Large intestine (tissue), 3 donors: ENCODE measurements around the gene FAM13A. TPM values are rescaled to one million over a fixed set of nuclear protein-coding genes. Genes with fewer than 3 reads are reported as not detected.

Source experiments
- DNase-seq, 2 donors: peaks; one replicate each; pipeline versions ENCODE4 v3.0.0 to v3.0.0-alpha.2; 2013
- H3K27ac ChIP-seq: one replicate; pipeline ENCODE4 v1.5.1; 2013; ENCODE audit warnings: low read length
- H3K27me3 ChIP-seq: 2 replicates; pipeline ENCODE4 v1.6.1; 2013; ENCODE audit warnings: low read length; ENCODE audit not compliant: control insufficient read depth, insufficient read depth
- H3K36me3 ChIP-seq: 2 replicates; pipeline ENCODE4 v1.6.1; 2013; ENCODE audit warnings: low read length; ENCODE audit not compliant: control insufficient read depth, insufficient read depth
- H3K4me1 ChIP-seq: one replicate; pipeline ENCODE4 v1.6.1; 2013; ENCODE audit warnings: low read length; ENCODE audit not compliant: control insufficient read depth, insufficient read depth
- H3K4me3 ChIP-seq: one replicate; pipeline ENCODE4 v1.5.1; 2013; ENCODE audit warnings: low read length
- H3K9me3 ChIP-seq: one replicate; pipeline ENCODE4 v1.6.1; 2013; ENCODE audit warnings: mild to moderate bottlenecking, low read depth, low read length, moderate library complexity; ENCODE audit not compliant: control insufficient read depth
- WGBS: methylation state at CpG from one replicate; pipeline ENCODE4 v1.1.5; 2013; ENCODE audit warnings: low lambda C conversion rate; ENCODE audit not compliant: insufficient coverage; 5-methylcytosine and 5-hydroxymethylcytosine counted together
- polyA plus RNA-seq: library from polyadenylated mRNA; unstranded; fragments of 120-200 nt; gene quantifications from one replicate; pipeline ENCODE4 v1.2.1, GENCODE V29; 2013

Gene FAM13A
- polyA plus RNA-seq, 1 donor = 151 TPM

DNA sequence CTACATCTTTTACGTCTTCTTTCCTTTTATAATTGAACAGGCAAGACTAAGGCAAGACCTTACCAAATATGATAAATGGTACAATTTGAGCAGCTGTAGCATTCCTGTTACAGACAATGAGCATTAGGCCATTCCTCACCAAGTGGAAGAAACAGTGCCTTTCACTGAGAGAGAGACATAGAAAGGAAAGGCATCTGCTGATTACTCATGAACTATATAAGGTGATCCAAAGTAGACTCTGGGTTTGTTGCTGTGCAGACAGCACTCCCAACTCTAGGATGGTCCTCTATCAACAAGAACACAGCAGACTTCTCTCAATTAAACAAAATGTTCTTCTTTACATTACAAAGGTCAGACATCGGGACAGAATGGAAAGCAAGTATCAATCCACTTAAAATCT, 91.9 kb downstream of the FAM13A start:
- WGBS = 90% methylated on average over 1 of the region's 2 CpGs
- no peak overlapping the region for H3K27ac ChIP-seq

DNA sequence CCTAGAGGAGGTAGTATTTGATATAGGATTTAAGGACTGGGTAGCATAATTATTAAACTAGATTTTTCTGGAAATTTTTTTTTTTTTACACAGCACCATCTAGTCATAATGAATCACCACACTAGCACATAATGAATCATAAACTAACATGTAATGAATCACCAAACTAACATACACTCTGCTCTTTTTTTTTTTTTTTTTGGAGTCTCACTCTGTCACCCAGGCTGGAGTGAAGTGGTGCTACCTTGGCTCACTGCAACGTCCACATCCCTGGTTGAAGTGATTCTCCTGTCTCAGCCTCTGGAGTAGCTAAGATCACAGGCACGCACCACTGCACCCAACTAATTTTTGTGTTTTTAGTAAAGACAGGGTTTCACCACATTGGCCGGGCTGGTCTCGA, 92.5 kb downstream of the FAM13A start:
- no peak overlapping the region for H3K27ac ChIP-seq
- H3K27me3 ChIP-seq = no peaks in the 10 kb centered on the region
- DNase-seq = no peak
- no peaks in the 10 kb centered on the region for H3K9me3 ChIP-seq
- H3K36me3 ChIP-seq = no peaks in the 10 kb centered on the region
- peaks cover 9% of the 10 kb centered on the region for H3K4me1 ChIP-seq
- WGBS = no CpG with 5 or more reads among the region's 4 CpGs
- no peak overlapping the region for H3K4me3 ChIP-seq

More for the DNA sequence above, 91.9 kb downstream of the FAM13A start:
- H3K9me3 ChIP-seq = no peaks in the 10 kb centered on the region
- no peak for DNase-seq
- H3K27me3 ChIP-seq = no peaks in the 10 kb centered on the region
- no peak overlapping the region for H3K4me3 ChIP-seq
- H3K4me1 ChIP-seq = peaks cover 9% of the 10 kb centered on the region
- H3K36me3 ChIP-seq = no peaks in the 10 kb centered on the region

DNA sequence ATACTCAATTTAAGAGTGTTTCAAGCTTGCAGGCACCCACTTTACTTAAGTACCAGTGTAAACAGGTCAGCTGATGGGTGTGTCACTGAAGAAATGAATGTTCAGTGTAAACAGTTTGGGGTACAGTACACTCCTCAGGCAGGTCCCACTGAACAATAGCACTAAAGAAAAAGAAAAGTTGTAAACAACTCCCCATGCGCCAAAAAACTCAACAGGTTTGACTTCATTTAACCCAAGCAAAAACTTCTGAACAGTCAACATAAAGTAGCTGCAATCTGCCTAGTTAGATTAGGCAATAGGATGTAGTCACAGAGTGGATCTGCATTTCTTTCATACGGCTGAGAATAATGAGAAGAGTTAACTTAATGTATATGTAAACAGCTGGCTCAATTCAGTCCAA, 93.2 kb downstream of the FAM13A start:
- no peak overlapping the region for H3K4me3 ChIP-seq
- WGBS = no CpG with 5 or more reads among the region's 2 CpGs
- H3K27me3 ChIP-seq = no peaks in the 10 kb centered on the region
- no peaks in the 10 kb centered on the region for H3K36me3 ChIP-seq
- H3K27ac ChIP-seq = peak overlapping the region; percentile 19
- peak in 1 of 2 donors; percentile 42 for DNase-seq
- H3K9me3 ChIP-seq = no peaks in the 10 kb centered on the region
- peaks cover 9% of the 10 kb centered on the region for H3K4me1 ChIP-seq

- Histone ChIP-seq H3K9me3 (no peaks in the 10 kb centered on the region), H3K36me3 (no peaks in the 10 kb centered on the region), H3K4me3 (no peak overlapping the region), H3K4me1 (peaks cover 4% of the 10 kb centered on the region), H3K27me3 (no peaks in the 10 kb centered on the region), H3K27ac (no peak overlapping the region)
- 100% methylated on average over 1 of the region's 2 CpGs for WGBS
- peak in 1 of 2 donors; percentile 59 for DNase-seq
These were observed 94.6 kb downstream of the FAM13A start for GRCh38 chr4:88962396-88962795.

DNA sequence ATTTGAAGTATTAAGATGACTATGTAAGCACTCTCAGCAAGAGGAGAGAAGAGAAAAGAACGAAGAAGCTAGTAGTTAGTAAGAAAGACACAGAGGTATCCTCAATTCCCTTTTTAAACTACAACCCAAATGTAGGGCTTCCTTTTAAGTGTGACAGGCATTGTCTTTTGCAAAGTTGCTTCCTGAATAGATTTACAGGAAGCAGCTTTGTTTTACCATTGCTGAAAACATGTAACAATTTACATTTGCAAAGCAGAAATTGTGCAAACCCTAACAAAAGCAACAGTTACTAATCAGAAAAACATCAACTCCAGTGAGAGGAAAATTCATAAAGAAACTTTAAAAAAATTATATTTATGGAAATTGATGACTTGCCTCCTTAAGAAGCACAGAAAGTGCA, 96.4 kb downstream of the FAM13A start:
- Histone ChIP-seq H3K36me3 (no peaks in the 10 kb centered on the region), H3K27me3 (no peaks in the 10 kb centered on the region), H3K4me1 (no peaks in the 10 kb centered on the region), H3K9me3 (no peaks in the 10 kb centered on the region), H3K4me3 (no peak overlapping the region), H3K27ac (no peak overlapping the region)
- no CpG with 5 or more reads among the region's 1 CpG for WGBS
- no peak for DNase-seq

DNA sequence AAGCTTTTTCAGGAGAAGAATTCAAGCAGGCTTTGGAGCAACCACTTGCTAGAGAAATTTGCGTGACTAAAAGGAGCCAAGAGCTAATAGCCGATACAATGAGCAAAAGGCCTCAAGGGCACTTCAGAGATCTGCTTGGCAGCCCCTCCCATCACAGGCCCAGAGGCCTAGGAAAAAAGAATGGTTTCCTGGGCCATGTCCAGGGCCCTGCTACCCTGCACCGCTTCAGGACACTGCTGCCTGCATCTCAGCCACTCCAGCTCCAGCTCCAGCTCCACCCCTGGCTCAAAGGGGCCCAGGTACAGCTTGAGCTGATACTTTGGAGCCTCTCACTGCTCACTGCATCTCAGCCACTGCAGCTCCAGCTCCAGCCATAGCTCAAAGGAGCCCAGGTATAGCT, 98.9 kb downstream of the FAM13A start:
- Histone ChIP-seq H3K27ac (no peak overlapping the region), H3K27me3 (no peaks in the 10 kb centered on the region), H3K9me3 (no peaks in the 10 kb centered on the region), H3K4me1 (no peaks in the 10 kb centered on the region), H3K36me3 (no peaks in the 10 kb centered on the region), H3K4me3 (no peak overlapping the region)
- no CpG with 5 or more reads among the region's 3 CpGs for WGBS
- DNase-seq = peak in 1 of 2 donors; percentile 21

DNA sequence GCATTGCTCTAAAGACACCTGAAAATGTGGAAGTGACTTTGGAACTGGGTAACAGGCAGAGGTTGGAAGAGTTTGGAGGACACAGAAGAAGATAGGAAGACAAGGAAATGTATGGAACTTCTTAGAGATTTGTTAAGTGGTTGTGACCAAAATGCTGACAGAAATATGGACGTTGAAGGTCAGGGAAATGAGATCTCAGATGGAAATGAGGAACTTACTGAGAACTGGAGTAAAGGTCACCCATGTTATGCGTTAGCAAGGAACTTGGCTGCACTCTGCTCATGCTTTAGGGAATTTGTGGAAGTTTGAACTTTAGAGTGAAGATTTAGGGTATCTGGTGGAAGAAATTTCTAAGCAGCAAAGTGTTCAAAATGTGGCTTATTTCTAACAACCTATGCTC, 99.4 kb downstream of the FAM13A start:
- H3K27me3 ChIP-seq = no peaks in the 10 kb centered on the region
- H3K27ac ChIP-seq = no peak overlapping the region
- DNase-seq = no peak
- whole genome bisulfite sequencing = 86% methylated on average over 1 of the region's 2 CpGs
- no peaks in the 10 kb centered on the region for H3K4me1 ChIP-seq
- H3K36me3 ChIP-seq = no peaks in the 10 kb centered on the region
- no peak overlapping the region for H3K4me3 ChIP-seq
- no peaks in the 10 kb centered on the region for H3K9me3 ChIP-seq

DNA sequence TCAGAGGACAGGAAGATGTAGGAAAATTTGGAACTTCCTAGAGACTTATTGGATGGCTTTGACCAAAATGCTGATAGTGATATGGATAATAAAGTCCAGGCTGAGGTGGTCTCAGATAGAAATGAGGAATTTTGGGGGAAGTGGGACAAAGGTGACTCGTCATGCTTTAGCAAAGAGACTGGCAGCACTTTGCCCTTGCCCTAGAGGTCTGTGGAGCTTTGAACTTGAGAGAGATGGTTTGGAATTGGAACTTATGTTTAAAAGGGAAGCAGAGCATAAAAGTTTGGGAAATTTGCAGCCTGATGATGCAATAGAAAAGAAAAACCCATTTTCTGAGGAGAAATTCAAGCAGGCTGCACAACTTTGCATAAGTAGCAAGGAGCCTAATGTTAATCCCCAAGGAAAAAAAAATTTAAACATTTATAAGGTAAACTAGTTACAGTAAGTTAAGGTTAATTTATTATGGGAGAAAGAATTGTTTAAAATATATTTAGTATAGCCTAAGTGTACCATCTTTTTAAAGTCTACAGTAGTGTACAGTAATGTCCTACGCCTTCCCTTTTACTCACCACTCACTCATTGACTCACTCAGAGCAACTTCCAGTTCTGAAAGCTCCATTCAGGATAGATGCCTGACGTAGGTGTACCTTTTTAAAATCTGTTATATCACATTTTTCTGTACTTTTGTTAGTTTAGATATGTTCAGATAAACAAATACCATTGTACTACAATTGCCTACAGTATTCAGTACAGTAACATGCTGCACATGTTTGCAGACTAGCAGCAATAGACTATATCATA, 101.2 kb downstream of the FAM13A start:
- 81% methylated on average over 2 of the region's 3 CpGs for WGBS

GRCh38 chr4:88953400-88953799, 103.6 kb downstream of the FAM13A start:
- H3K4me3 ChIP-seq = no peak overlapping the region
- H3K36me3 ChIP-seq = no peaks in the 10 kb centered on the region
- no peaks in the 10 kb centered on the region for H3K9me3 ChIP-seq
- WGBS = no CpG with 5 or more reads among the region's 2 CpGs
- DNase-seq = no peak
- H3K27me3 ChIP-seq = no peaks in the 10 kb centered on the region
- H3K4me1 ChIP-seq = no peaks in the 10 kb centered on the region
- no peak overlapping the region for H3K27ac ChIP-seq

More for the DNA sequence above, 101.2 kb downstream of the FAM13A start:
- Histone ChIP-seq H3K27me3 (no peaks in the 10 kb centered on the region), H3K36me3 (no peaks in the 10 kb centered on the region), H3K27ac (no peak overlapping the region), H3K9me3 (no peaks in the 10 kb centered on the region), H3K4me1 (no peaks in the 10 kb centered on the region), H3K4me3 (no peak overlapping the region)
- DNase-seq = no peak

DNA sequence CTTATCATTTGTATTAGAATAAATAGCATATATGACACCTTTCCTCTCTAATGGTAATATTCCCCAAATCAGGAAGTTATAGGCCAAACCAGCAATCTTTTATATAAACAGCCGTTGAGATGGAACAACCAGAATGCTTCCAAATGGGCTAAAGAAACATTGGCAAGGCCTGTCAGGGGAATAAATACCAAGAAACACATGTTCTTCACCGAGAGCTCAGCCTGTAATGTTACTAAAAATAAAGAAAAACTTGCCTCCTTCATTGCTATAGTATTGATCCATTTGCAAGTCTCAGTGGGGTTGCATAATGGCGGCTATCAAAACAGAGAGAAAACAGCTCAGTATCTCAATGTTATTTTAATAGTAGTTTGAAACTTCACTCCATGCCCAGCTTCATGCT, 104.9 kb downstream of the FAM13A start:
- WGBS = 100% methylated on average over 1 of the region's 3 CpGs
- Histone ChIP-seq H3K4me1 (no peaks in the 10 kb centered on the region), H3K36me3 (no peaks in the 10 kb centered on the region), H3K27ac (no peak overlapping the region), H3K9me3 (no peaks in the 10 kb centered on the region), H3K4me3 (no peak overlapping the region), H3K27me3 (no peaks in the 10 kb centered on the region)
- no peak for DNase-seq

- WGBS = 100% methylated on average over 1 of the region's 2 CpGs
- no peaks in the 10 kb centered on the region for H3K4me1 ChIP-seq
- DNase-seq = peak in 1 of 2 donors; percentile 14
- H3K4me3 ChIP-seq = no peak overlapping the region
- H3K27me3 ChIP-seq = no peaks in the 10 kb centered on the region
- no peaks in the 10 kb centered on the region for H3K36me3 ChIP-seq
- no peaks in the 10 kb centered on the region for H3K9me3 ChIP-seq
- H3K27ac ChIP-seq = no peak overlapping the region
These were observed 107.4 kb downstream of the FAM13A start for GRCh38 chr4:88949605-88950004.
